ENCODE measurements around the gene TAS2R38.

TAS2R38 gene

GRCh38 chr7:141975806-141976523, 2.4 kb upstream of the TAS2R38 start:
- DNase-seq = peak; percentile 84

- no peak for DNase-seq
Observed at GRCh38 chr7:141974831-141975230, 1.3 kb upstream of the TAS2R38 start.

GRCh38 chr7:141960687-141961422, 12.7 kb downstream of the TAS2R38 start:
- DNase-seq = no peak

- no peak for DNase-seq
Observed at GRCh38 chr7:141956084-141956483, 17.5 kb downstream of the TAS2R38 start.

- no peak for DNase-seq
Observed at GRCh38 chr7:141954334-141954733, 19.2 kb downstream of the TAS2R38 start.

GRCh38 chr7:141952461-141952860, 21.1 kb downstream of the TAS2R38 start:
- DNase-seq = no peak

- DNase-seq = no peak
Observed at GRCh38 chr7:141950806-141951205, 22.8 kb downstream of the TAS2R38 start.

GRCh38 chr7:141949911-141950310, 23.7 kb downstream of the TAS2R38 start:
- no peak for DNase-seq

GRCh38 chr7:141949451-141949850, 24.1 kb downstream of the TAS2R38 start:
- DNase-seq = no peak

- DNase-seq = no peak
Observed at GRCh38 chr7:141949021-141949420, 24.6 kb downstream of the TAS2R38 start.

GRCh38 chr7:141946796-141947195, 26.8 kb downstream of the TAS2R38 start, which contains the start of gene CLEC5A:
Gene CLEC5A, minus strand, starts transcription at chr7:141946974. Its CDS starts 682 bp downstream, at chr7:141946292.
- DNase-seq = no peak

- no peak for DNase-seq
Observed at GRCh38 chr7:141945356-141945755, 28.2 kb downstream of the TAS2R38 start.

- DNase-seq = no peak
Observed at GRCh38 chr7:141944811-141945210, 28.8 kb downstream of the TAS2R38 start.

GRCh38 chr7:141943846-141944245, 29.7 kb downstream of the TAS2R38 start:
- no peak for DNase-seq

GRCh38 chr7:141941075-141941474, 32.5 kb downstream of the TAS2R38 start:
- DNase-seq = no peak

- no peak for DNase-seq
Observed at GRCh38 chr7:141930211-141930610, 43.4 kb downstream of the TAS2R38 start.

- DNase-seq = no peak
Observed at GRCh38 chr7:141928845-141929195, 44.8 kb downstream of the TAS2R38 start.

GRCh38 chr7:141928146-141928844, 45.3 kb downstream of the TAS2R38 start:
- DNase-seq = no peak

Data from activated effector memory CD4-positive, alpha-beta T cell treated with anti-CD3 and anti-CD28 coated beads, Interleukin-2, amount 50 U/mL, for 16 hours (primary cell).